Ishikawa (cell line): ENCODE measurements around the gene ETV3L.

ENCODE experiments used
- CEBPB ChIP-seq: IDR thresholded peaks from 2 replicates; pipeline ENCODE4 v1.6.1; 2012
- CREB1 ChIP-seq: IDR thresholded peaks from 2 replicates; pipeline ENCODE4 v1.6.1; 2012; ENCODE audit warnings: low read depth
- EGR1 ChIP-seq: IDR thresholded peaks from 2 replicates; pipeline ENCODE4 v1.6.1; 2012
- EP300 ChIP-seq: IDR thresholded peaks from 2 replicates; pipeline ENCODE4 v1.6.1; 2012; ENCODE audit warnings: borderline replicate concordance
- FOXM1 ChIP-seq: IDR thresholded peaks from 2 replicates; pipeline ENCODE4 v1.6.1; 2012; ENCODE audit warnings: low read depth, borderline replicate concordance
- NFIC ChIP-seq: IDR thresholded peaks from 2 replicates; pipeline ENCODE4 v1.6.1; 2012
- RAD21 ChIP-seq: IDR thresholded peaks from 2 replicates; pipeline ENCODE4 v1.6.1; 2012; ENCODE audit warnings: low read depth
- TAF1 ChIP-seq: IDR thresholded peaks from 2 replicates; pipeline ENCODE4 v1.6.1; 2012; ENCODE audit warnings: low read depth, mild to moderate bottlenecking
- TCF12 ChIP-seq: IDR thresholded peaks from 2 replicates; pipeline ENCODE4 v1.6.1; 2012; ENCODE audit warnings: low read depth
- TEAD4 ChIP-seq: IDR thresholded peaks from 2 replicates; pipeline ENCODE4 v1.6.1; 2012
- YY1 ChIP-seq: IDR thresholded peaks from 2 replicates; pipeline ENCODE4 v1.6.1; 2012; ENCODE audit warnings: low read depth
- ZBTB7A ChIP-seq: IDR thresholded peaks from 2 replicates; pipeline ENCODE4 v1.6.1; 2012; ENCODE audit warnings: low read depth
- TF ChIP-seq, protein P1 (sequence below): IDR thresholded peaks from 2 replicates; pipeline ENCODE4 v1.6.1; 2012
- TF ChIP-seq, protein P2 (sequence below): IDR thresholded peaks from 2 replicates; pipeline ENCODE4 v1.6.1; 2012
- TF ChIP-seq, protein P3 (sequence below): IDR thresholded peaks from 2 replicates; pipeline ENCODE4 v1.6.1; 2012; ENCODE audit warnings: low read depth, mild to moderate bottlenecking

Gene ETV3L

DNA sequence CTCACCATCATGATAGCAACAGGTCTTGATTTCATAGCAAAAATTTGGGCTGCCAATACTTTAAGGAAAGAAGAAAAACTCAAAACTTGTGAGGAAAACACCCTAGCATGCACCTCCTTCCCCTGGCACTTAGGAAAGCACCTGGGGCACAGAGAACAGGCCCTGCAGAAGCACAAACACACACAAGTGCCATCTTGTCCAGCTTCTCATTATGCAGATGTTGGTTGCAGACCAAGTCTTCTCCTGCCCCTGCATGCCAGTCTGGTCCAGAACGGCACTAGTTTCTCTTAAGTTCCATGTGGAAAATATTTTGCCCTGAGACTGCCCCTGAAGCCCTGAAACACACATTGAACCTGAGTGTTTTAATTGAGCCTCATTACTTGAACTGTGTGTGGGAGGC lies 44.9 kb upstream of the ETV3L start:
- TF ChIP-seq TAF1 (no peak), CEBPB (no peak), EGR1 (no peak), TCF12 (no peak), ZBTB7A (no peak)

DNA sequence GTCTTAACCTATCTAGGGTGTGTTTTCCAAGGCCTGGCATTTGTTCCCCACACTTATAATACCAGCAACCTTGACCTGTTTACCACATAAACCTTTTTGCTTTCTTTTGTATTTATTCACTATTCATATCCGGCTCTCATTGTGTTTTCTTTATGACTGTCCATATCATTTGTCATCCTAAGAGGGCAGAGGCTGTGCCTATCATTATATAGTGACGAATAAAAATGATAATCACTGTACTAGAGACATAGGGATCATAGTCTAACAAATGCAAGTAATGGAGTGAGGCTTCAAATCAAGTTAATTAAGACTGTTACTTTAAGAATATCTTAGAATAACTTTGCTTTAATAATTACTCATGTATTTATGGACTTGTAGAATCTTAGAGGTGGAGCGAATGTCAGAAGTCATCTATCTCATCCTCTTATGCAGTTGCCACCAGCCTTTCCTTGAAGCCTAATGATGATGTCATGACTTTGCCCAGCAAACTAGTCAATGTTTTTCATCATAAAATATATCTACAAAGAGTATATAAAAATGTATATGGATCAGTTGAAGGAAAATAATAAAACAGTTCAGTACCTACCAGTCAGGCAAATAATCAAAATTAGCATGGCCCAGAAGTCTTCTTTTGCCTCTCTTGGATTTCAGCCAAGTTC lies 43.3 kb upstream of the ETV3L start:
- TF ChIP-seq RAD21 (no peak), EP300 (no peak), CREB1 (no peak), TCF12 (no peak), ZBTB7A (no peak)
- TF ChIP-seq, protein P1, sequence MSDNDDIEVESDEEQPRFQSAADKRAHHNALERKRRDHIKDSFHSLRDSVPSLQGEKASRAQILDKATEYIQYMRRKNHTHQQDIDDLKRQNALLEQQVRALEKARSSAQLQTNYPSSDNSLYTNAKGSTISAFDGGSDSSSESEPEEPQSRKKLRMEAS = no peak
- TF ChIP-seq, protein P2, sequence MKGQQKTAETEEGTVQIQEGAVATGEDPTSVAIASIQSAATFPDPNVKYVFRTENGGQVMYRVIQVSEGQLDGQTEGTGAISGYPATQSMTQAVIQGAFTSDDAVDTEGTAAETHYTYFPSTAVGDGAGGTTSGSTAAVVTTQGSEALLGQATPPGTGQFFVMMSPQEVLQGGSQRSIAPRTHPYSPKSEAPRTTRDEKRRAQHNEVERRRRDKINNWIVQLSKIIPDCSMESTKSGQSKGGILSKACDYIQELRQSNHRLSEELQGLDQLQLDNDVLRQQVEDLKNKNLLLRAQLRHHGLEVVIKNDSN = no peak

DNA sequence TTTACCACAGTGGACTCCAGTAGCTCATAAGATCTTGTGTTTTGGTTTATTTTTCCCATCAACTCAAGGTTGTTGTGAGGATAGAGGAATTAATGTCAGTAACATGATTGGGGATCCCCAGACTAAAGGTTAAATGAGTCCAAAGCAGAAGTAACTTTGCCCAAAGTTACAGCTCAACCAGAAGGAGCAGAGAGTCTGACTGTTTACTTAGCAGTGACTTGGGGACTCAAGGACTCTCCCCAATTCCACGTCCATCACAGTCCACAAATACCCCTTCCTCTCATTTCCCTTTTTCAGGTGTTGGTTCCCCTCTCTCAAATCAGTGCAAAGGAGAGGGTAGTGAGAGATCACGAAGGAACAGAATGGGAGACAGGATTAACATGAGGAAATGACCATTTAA lies 42.6 kb upstream of the ETV3L start:
- TF ChIP-seq FOXM1 = no peak
- no peak for TF ChIP-seq EGR1
- TF ChIP-seq TEAD4 = no peak
- TF ChIP-seq TAF1 = no peak

DNA sequence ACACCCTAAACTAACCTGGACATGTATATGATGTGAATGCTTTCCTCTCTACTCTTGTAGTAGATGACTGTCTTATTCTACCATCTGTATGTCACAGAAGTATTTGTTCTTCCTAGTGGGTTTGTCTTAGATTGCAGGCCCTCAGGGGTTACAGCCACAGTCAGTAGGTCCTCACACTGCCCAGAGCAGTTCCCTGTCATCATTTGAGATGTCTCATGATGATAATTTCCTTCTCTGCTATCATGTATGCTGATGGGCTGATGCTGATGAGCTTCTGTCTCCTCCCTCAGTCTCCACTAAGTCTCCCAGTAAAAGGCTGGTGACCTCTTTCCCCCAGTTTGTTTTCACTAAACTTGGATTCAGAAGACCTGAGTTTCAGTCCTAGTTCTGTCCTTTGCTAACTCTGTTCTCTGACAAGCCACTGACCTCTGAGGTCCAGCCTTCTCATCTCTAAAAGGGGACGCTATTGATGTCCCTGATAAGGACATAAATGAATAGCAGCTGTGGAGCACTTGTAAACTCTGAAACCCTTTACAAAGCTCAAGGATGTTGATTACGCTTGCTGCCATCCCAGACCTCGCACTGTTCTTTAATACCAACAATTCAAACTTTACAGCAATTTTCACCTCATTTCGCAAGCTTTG lies 41.7 kb upstream of the ETV3L start:
- TF ChIP-seq RAD21 (no peak), CREB1 (no peak), CEBPB (no peak), ZBTB7A (no peak), TCF12 (no peak), TAF1 (no peak), NFIC (no peak), EGR1 (no peak)
- TF ChIP-seq, protein P3, sequence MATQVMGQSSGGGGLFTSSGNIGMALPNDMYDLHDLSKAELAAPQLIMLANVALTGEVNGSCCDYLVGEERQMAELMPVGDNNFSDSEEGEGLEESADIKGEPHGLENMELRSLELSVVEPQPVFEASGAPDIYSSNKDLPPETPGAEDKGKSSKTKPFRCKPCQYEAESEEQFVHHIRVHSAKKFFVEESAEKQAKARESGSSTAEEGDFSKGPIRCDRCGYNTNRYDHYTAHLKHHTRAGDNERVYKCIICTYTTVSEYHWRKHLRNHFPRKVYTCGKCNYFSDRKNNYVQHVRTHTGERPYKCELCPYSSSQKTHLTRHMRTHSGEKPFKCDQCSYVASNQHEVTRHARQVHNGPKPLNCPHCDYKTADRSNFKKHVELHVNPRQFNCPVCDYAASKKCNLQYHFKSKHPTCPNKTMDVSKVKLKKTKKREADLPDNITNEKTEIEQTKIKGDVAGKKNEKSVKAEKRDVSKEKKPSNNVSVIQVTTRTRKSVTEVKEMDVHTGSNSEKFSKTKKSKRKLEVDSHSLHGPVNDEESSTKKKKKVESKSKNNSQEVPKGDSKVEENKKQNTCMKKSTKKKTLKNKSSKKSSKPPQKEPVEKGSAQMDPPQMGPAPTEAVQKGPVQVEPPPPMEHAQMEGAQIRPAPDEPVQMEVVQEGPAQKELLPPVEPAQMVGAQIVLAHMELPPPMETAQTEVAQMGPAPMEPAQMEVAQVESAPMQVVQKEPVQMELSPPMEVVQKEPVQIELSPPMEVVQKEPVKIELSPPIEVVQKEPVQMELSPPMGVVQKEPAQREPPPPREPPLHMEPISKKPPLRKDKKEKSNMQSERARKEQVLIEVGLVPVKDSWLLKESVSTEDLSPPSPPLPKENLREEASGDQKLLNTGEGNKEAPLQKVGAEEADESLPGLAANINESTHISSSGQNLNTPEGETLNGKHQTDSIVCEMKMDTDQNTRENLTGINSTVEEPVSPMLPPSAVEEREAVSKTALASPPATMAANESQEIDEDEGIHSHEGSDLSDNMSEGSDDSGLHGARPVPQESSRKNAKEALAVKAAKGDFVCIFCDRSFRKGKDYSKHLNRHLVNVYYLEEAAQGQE = no peak
- TF ChIP-seq, protein P2 = no peak
- TF ChIP-seq, protein P1 = no peak

DNA sequence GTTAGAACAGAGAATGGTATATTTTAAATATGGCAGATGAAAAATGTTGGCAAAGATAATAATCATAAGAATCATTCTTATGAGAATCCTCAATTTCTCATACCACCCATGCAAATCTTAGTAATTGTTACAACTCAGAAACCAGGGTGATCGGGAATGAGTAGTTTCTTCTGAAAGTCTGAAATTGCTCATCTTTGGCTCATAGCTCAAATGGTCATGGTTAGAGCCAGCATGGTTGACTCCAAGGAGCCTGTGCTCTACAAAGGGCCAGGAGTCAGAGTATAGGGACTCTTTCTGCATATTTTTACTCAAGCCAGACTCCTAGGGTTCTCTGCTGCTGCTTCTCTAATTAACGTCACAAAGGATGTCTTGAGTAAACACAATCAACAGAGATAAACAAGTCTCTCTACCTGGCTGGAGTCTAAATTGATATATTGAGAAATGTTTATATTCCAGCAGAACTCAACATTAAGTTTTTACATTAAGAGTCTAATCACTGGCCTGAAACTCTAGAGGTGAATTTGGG lies 40.5 kb upstream of the ETV3L start:
- TF ChIP-seq, protein P1 = no peak
- no peak for TF ChIP-seq RAD21
- TF ChIP-seq CREB1 = no peak
- no peak for TF ChIP-seq TCF12
- no peak for TF ChIP-seq FOXM1
- TF ChIP-seq, protein P2 = no peak
- TF ChIP-seq, protein P3 = no peak
- no peak for TF ChIP-seq EP300
- TF ChIP-seq NFIC = no peak
- TF ChIP-seq CEBPB = no peak
- no peak for TF ChIP-seq ZBTB7A
- no peak for TF ChIP-seq YY1
- no peak for TF ChIP-seq TEAD4
- TF ChIP-seq EGR1 = no peak
- no peak for TF ChIP-seq TAF1
